CD4-positive, alpha-beta T cell treated with Interleukin-17A for 1 hour (primary cell): ENCODE data around the gene TPM4.

ENCODE experiments used
- DNase-seq: peaks from one replicate; pipeline ENCODE4 v3.0.0-alpha.2; 2020

Gene TPM4

DNA sequence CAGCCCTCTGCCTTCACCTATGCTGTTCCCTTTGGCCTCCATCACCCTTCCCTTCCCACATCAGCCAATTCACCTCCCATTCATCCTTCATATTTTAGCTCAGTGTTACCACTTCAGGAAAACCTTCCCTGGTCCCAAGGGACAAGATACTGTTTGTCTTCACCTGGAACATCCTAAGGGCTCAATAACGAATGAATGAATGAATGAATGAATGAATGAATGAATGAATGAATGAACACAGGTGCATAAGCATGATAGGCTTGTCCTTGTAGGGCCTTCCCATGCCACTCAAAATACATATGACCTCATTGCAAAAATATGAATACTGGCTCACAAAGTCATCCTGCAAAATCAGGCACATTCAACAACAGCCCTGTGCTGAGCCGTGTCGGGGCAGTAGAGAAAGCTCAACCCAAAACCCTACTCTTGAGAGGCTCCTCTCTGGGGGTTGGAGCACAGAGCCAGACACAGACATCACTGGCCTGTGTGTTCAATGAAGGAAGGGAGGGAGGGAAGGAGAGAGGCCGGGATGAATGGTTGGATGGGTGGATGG is 33.7 kb upstream of the TPM4 start:
- DNase-seq: no peak

DNA sequence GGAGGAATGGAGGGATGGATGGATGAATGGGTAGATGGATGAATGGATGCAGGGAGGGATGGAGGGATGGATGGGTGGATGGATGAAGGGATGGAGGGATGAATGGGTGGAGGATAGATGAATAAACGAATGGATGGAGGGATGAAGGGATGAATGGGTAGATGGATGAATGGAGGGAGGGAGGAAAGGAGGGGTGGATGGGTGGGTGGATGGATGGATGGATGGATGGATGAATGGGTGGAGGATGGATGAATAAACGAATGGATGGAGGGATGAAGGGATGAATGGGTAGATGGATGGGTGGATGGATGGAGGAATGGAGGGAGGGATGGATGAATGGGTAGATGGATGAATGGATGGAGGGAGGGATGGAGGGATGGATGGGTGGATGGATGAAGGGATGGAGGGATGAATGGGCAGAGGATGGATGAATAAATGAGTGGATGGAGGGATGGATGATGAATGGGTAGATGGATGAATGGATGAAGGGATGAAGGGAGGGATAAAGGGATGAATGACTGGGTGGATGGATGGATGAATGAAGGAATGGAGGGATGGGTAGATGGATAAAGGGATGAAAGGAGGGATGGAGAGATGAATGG is 33.0 kb upstream of the TPM4 start:
- no peak for DNase-seq

DNA sequence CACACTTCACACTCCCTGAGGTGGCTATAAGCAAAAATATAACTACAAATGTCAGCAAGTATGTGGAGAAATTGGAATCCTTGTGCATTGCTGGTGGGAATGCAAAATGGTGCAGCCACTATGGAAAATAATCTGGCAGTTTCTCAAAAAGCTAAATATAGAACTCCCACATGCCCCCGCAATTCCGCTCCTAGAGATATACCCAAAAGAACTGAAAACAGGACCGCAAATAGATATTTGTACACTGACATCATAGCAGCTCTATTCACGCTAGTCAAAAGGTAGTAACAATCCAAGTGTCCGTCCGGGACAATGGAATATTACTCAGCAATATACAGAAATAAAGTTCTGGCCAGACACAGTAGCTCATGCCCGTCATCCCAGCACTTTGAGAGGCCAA is 31.5 kb upstream of the TPM4 start:
- no peak for DNase-seq

DNA sequence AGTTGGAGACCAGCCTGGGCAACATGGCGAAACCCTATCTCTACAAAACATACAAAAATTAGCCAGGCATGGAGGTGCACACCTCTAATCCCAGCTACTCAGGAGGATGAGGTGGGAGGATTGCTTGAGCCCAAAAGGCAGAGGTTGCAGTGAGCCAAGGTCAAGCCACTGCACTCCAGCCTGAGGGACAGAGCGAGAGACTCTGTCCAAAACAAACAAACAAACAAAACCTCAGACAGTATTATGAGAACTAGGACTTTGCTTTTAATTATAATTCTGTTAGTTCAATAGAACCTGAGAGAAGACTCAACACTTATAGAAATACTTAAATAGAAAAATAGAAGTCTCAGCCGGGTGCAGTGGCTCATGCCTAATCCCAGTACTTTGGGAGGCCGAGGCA is 31.1 kb upstream of the TPM4 start:
- DNase-seq: no peak

DNA sequence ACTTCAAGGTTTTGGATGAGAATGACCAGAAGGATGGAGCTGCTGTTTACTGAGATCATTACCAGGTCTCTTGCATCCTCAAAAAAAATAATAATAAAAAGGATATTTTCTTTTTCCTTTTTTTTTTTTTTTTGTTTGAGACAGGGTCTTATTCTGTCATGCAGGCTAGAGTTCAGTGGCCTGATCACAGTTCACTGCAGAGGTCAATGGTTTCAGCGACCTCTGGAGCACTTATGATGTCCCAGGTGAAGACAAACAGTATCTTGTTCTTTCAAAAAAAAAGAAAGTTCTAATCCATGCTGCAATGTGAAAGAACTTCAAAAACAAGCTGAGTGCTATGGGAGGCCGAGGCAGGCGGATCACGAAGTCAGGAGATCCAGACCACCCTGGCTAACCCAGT is 30.4 kb upstream of the TPM4 start:
- DNase-seq: no peak

DNA sequence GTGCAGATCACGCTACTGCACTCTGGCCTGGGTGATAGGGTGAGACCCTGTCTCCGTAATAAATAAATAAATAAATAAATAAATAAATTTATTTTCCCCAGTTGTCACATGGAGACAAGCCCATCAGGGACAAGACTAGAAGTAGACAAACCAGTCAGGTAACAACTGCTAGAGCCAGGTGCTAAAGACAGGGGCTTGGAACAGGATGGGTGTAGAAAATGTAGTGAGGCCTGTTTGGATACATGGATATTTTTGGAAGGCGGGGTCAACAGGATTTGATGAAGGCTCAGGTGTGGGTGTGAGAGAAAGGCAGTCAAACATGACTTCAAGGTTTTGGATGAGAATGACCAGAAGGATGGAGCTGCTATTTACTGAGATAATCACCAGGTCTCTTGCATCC is 27.7 kb upstream of the TPM4 start:
- no peak for DNase-seq

DNA sequence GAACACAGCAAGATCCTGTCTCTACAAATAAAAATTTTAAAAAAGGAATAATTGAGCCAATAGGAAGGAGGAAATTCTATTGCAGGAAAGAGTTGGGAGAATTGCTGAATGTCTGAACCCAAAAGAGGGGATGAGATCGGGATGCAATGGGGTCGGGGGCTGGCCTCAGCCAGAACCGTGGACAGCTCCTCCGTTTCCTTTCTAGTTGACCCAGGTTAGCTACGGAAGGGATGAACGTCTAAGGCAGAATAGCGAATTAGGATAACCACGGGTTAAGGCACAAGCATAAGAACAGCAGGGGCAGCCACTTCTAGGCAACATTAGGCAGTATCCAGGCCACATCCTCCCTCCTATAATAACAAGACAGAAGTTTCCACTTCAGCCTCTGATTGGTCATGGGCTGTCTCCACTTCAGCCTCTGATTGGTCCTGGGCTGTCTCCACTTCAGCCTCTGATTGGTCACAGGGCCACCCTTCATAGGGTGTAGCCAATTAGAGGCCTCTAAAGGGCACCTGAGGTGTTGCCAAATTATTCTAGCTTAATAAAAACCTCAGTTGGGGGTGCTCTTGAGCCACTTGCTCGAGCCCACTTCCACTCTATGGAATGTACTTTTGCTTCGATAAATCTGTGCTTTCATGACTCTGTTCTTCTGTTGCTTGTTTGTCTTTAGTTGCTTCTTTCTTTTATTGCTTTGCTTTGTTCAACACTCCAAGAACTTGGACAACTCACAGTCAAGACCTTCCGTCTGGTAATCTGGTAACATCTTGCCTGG is 24.9 kb upstream of the TPM4 start:
- peak; percentile 80 for DNase-seq

DNA sequence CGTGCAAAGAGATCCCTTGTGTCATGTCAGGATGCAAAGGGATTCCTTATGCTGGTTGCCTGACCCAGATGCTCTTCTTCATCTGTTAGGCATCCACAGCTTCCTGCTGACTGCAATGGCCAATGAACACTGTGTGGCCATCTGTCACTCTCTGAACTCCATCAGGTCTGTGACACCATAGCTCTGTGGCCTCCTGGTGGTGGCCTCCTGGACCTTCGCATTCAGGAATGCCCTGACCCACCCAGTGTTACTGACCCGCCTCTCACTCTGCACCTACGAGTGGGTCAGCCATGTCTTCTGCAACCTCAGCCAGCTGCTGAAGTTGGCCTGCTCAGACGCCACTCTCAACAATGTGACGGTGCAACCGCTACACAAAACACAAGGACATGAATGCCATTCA is 23.9 kb upstream of the TPM4 start:
- no peak for DNase-seq

DNA sequence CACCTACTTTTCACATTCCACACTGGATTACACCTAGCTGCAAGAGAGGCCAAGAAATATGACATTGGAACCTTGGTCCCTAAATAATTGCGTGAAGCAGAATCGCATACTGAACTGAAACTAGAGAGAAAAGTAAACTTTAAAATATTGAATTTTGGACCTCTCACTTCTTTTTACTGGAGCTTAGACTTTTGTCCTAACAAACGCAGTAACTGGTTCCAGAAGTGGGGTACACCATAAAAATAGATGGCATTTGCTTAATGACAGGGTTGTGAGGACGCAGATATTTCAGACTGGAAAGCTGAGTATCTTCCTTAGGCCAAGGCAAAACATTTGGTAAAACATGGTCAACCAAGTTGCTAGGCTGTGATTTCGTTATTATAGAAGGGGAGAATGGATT is 19.2 kb upstream of the TPM4 start:
- DNase-seq: no peak

DNA sequence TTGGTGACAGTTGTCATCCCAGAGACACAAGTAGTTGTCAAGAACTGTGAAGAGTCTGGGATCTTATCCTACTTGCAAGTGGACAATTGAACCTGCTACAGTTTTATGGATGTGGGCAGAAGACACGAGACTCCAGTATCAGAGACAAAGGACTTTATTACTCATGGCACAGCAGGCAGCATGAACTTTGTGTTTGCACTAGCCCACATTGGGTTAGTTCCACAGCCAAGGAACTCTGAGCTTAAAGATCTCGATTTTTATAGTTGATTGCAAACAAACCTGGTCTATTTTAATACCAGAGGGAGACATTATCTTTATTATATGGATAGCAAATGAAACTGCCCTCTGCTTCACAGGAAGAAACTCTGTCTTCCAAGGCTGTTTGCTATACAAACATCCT is 16.0 kb upstream of the TPM4 start:
- no peak for DNase-seq

DNA sequence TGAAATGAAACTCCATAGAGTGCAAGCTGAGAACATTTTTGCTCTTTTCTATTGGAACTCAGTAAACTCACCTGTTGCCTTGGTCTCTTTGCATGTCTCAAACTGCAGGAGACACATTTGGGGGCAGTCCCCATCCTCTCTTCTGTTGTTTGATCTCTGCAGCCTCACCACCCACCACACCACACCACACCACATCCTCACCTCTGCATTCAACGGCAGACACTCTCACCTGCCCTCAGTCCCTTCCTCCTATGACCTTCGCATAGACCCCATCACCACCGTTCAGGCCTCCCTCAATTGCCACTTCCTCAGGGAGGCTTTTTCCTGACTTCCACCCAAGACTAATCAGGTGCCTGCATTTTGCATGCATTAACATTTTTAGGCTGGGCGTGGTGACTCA is 14.4 kb upstream of the TPM4 start:
- DNase-seq: no peak

DNA sequence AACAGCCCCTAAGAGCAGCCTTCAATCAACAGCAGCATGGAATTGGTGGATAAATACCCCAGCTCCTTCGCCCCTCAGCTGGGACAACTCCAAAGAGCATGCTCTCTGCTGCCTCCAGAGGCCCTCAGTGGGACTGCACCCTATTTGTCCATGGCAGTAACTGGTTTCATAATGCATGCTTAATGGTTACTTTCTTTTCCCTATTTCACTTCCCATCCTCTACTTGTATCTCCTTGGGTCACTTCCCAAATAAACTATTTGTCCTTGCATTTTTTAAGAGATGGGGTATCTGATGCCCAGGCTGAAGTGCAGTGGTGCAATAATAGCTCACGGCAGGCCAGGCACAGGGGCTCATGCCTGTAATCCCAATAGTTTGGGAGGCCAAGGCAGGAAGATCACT is 13.5 kb upstream of the TPM4 start:
- peak; percentile 77 for DNase-seq

DNA sequence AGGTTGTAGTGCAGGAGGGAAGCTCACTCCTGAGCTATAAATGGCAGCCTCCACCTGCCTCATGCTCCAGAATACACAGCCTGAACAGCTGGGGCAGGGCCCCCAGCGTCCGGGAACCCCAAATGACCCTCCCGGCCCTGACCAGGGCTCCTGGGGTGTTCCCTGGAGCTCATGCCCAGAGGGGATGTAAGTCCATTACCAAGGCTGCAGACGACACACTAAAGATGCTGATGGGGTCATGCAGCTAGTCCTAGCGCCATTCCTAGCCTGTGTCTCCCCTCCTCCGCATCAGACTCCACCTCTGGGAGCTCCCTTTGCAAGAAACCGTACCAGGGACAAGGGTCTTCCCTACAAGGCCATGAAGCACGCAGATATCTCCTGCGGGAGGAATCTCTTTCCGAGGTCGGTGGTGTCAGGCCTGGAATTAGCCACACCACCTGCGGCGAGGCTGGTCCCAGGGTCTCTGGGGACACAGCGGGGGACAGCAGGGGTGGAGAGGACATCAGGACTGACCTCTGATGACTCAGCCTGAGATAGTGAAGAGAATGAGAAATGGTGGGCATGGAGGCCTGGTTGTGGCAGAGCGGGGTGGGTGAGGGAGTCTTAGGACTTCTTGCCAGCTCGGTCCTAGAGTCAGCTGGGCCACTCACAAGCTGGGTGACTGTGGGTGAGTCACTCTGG is 11.9 kb upstream of the TPM4 start:
- DNase-seq: no peak

DNA sequence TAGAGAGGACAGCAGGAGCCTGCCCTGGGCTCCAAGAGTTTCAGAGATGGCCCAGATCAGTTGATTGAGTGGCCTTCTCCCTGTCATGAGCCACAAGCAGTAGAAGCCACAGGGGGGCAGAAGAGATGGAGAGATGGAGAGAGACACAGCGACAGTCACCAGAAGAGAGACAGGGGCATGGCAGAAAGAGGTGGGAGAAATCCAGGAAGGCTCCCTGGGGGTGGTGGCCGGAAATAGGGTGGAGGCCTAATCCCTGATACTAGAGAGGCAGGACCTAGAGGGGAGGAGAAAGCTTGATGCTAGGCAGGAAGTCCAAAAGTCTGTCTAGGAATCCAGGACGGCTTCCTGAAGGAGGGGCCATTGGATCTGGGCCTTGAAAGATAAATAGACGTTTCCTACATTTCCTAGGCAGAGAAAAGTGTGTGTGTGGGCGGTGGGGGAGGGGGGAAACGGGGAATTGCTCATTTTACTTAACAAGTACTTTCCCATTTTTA is 9.6 kb upstream of the TPM4 start:
- peak; percentile 79 for DNase-seq

DNA sequence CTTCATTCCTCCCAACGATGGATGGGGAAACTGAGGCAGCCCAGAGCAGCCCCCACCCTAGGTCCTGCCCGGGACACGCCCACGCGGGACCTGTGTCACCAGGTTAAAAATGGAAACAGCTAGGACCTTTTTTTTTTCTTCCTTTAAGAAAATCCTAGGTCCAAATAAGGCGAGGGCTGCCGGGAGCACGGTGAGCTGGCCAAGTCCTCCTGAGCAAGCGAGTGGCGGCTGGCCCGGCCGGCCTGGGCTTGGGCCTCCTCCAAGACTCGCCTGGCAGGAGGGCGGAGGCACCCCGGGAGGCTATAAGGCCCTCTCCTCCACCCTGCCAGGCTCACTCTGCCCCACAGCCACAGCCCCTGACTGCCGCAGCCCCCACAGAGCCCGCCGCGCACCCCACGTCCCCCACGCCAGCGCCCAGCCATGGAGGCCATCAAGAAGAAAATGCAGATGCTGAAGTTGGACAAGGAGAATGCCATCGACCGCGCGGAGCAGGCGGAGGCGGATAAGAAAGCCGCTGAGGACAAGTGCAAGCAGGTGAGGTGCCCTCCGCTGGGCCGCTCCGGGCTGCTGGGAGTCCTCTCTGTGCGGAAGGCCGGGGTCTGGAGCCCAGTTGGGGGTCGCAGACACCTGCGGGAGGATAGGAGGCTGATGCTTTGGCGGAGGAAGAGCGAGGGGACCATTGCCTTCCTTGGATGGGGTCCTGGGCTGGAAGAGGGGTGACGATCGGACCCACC is 8.9 kb upstream of the TPM4 start:
- DNase-seq: no peak

DNA sequence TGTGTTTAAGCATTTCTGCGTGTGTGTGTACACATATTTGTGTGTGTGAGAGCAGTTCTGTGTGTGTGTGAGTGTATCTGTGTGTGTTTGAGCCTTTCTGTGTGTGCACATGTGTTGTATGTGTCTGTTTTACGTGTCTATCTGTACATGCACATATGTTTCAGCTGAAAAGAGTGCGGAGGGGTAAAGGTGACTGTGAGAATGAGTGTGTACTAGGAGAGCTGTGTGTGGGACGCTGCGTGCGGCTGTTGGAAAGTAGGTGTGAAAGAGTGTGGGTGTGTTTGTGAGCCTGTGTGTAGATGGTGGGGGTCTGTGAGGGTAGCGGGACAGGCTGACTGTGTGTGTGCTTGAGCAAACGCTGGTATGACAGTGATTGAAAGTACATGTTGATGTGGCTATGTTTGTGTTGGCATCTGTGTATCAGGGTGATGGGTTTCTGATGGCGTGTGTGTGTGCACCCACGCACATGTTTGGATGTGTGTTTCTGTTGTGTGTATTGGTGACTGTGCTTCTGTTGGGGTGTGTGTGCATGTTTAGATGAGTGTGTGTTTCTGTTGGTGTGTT is 7.5 kb upstream of the TPM4 start:
- DNase-seq: no peak

DNA sequence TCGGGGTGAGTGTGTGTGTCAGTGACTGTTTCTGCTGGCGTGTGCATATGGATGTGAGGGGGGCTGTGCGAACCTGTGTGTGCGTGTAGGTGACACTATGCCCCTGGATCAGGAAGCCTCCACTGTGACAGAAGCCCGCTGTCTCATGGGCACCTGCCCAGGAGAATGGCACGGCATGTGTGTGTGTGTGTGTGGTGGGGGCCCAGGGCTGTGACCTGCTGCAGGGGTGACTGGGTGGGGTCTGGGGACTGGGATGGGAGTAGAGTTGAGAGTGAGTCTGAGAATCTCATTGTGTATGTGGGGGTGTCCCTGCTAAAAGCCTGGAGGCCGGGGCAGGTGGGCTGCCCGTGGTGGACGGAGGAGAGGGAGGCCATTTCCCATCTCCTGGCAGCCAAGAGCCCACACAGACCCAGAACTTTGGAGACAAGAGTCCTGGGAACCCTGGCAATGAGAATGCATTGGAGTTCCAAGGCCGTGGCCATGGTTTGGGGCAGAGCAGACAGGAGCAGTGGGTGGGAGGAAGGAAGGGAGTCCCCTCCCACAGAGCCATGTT is 6.4 kb upstream of the TPM4 start:
- no peak for DNase-seq

DNA sequence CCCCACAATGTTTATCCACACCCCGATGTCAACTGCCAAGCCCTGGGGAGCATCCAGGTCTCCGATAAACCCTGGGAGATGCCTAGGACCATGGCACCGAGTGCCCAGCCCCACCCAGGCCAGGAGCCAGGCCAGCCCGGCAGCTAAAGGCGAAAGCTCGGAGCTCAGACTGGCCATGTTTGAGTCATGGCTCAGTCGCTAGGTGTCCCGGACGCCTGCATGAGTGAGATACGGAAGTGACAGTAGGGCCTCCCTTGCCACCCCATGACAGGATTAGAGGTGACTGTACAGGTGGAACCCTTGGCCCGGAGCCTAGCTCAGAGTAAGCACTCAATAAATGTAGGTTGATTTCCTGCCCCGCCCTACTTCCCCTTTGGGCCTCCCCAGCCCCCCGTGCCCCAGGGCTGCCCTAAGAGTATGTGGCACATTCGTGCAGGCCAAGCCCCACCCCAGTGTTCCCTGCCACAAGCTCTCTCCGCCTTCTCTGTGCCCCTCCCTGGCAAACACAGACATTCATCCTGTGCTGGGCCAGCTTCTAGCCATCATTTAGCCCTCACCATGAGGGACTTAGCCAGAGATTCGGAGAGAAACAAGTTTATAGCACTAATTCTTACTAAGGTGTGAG is 5.8 kb upstream of the TPM4 start:
- peak; percentile 94 for DNase-seq

DNA sequence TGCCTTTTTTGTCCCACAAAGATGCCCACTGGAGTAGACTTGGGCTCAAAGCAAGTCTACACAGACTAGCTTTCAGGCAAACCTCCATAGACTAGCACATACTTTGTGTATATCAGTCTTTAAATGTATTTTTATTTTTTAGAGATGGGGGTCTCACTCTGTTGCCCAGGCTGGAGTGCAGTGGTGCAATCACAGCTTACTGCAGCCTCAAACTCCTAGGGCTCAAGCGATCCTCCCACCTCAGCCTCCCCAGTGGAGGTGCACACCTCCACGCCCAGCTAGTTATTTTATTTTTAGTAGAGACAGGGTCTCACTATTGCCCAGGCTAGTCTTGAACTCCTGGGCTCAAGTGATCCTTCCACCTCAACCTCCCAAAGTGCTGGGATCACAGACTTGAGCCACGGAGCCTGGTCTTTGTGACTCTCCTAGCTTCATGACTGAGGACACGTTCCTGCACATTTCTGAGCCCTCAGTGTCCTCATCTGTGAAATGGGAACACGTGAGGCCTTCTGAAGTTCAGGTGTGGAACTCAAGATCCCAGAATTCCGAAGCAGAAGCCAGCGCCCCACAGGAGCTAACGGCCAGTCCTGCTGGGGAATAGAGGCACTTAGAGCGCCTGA is 5.1 kb upstream of the TPM4 start:
- DNase-seq: no peak

DNA sequence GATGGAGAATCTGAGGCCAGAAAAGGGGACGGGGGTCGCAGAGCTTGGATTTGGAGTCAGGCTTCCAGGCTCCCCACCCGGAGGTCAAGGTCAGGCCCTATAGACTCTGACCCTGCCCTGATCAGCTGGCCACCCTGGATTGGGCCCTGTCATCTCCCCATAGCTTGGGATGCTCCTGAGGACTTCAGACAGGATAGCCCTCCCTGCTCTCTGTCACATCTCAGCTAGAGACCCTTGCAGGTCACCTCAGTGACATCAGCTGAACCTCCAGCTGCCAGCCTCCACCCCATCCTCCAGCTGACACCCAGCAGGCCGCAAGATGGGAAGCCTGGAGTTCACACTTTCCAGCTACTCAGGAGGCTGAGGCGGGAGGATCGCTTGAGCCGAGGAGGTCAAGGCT is 2.8 kb upstream of the TPM4 start:
- DNase-seq: no peak

DNA sequence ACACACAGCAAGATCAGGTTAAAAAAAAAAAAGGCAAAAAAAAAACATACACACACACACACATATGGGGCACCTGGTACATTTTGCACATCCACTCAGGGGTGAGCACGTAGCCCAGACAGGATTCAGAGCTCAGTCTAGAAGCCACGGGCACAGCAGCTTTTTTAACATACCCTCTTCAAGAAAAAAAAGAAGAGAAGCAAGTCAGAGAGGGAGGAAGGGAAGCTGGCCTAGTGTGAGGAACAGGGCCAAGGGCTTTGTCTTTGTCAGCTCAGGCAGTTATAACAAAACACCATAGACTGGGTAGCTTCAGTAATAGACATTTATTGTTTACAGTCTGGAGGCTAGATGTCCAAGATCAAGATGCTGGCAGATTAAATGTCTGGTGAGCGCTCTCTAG is 2.3 kb upstream of the TPM4 start:
- peak; percentile 51 for DNase-seq
